ENCODE measurements around the gene PACSIN1. TPM values are rescaled to one million over a fixed set of nuclear protein-coding genes. Genes with fewer than 3 reads are reported as not detected.

PACSIN1 gene
- total and polyA plus RNA-seq, 2 of the 4 experiments (the other 2 are of a cell fraction): 0.02 TPM; not detected in 1

DNA sequence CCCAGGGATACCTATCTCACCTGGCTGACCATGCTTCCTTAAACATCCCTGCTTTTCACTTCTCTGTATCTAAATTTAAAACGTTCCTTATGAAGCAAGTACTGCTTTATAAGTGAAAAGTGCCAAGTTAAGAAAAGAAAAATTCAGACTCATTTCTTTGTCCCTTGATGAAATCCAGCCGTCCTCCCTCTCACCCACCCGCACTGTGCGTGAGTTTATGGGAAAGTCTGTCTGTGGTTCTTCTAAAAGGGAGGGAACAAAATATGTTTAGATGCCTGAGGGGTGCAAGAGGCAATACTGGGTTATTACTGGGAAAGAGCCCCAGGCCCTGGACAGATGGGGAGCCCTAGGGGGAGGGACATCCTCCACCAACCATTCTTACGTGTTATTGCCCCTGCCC lies 59.1 kb downstream of the PACSIN1 start:
- no peak overlapping the region for H3K9ac ChIP-seq (ENCODE audit: low read depth, low read length)
- no peak overlapping the region for H3K18ac ChIP-seq (ENCODE audit: low read depth, low read length)
- H2BK5ac ChIP-seq (ENCODE audit: low read depth, low read length, poor library complexity, severe bottlenecking): no peak overlapping the region
- H3K27me3 ChIP-seq (ENCODE audit: control insufficient read depth, insufficient read depth, low read length): peaks cover 12% of the 10 kb centered on the region; the same call in 1 of the 2 replicates
- H3K4me2 ChIP-seq (ENCODE audit: low read depth, low read length): no peak overlapping the region
- H3K4me1 ChIP-seq (ENCODE audit: control insufficient read depth, insufficient read depth, low read length): peaks cover 4% of the 10 kb centered on the region
- no peak overlapping the region for H4K91ac ChIP-seq (ENCODE audit: insufficient read depth, low read depth, low read length)
- peaks cover 3% of the 10 kb centered on the region; the same call in 1 of the 2 replicates for H3K9me1 ChIP-seq (ENCODE audit: insufficient read depth, low read length)
- no TSS peak for BruUV-seq (replicated peaks)
- ATAC-seq (ENCODE audit: low read depth) (no peak), DNase-seq (no peak)
- H3K56ac ChIP-seq (ENCODE audit: extremely low read depth, insufficient read depth, low read length): no peak overlapping the region
- intact Hi-C loops (cut with micrococcal nuclease): no loop called here
- CTCF ChIA-PET: no interaction called here
- no peak overlapping the region for H3K23ac ChIP-seq (ENCODE audit: low read depth, low read length)
- H4K8ac ChIP-seq (ENCODE audit: low read depth in 2 of 2, low read length in 2 of 2): no peak overlapping the region
- no peaks in the 10 kb centered on the region for H4K20me1 ChIP-seq (ENCODE audit: insufficient read depth, low read length)
- no peak overlapping the region for H3K14ac ChIP-seq (replicated peaks; ENCODE audit: low read depth, low read length)
- WGBS, 2 experiments (ENCODE audit: extremely low coverage in 2 of 2, insufficient read length in 1 of 2): no CpG with 5 or more reads among the region's 5 CpGs
- in situ Hi-C loops (cut with MboI; ENCODE audit: low sequenced_read_pairs): no loop called here
- no peaks in the 10 kb centered on the region for H3K9me3 ChIP-seq (ENCODE audit: control insufficient read depth, insufficient read depth, low read length)
- H2BK120ac ChIP-seq (ENCODE audit: low read depth, low read length): no peak overlapping the region
- dilution Hi-C loops (cut with HindIII; ENCODE audit: low sequenced_read_pairs, unreplicated experiment): no loop called here
- H3K4me3 ChIP-seq (ENCODE audit: insufficient read depth, low read depth, low read length): no peak overlapping the region
- TF ChIP-seq MAFK (IDR thresholded peaks at IDR 0.05; ENCODE audit: low read depth, low read length) (no peak), RFX5 (IDR thresholded peaks at IDR 0.05; ENCODE audit: low read depth, low read length) (no peak), RAD21 (IDR thresholded peaks at IDR 0.05; ENCODE audit: low read length) (no peak), CHD1 (IDR thresholded peaks at IDR 0.05; ENCODE audit: low read depth, low read length) (no peak), NFE2L2 (IDR thresholded peaks at IDR 0.05; ENCODE audit: low read depth, low read length) (no peak), RCOR1 (IDR thresholded peaks at IDR 0.05; ENCODE audit: insufficient replicate concordance, low read length) (no peak), CEBPB (IDR thresholded peaks at IDR 0.05; ENCODE audit: low read depth, low read length) (no peak)
- POLR2A ChIA-PET (ENCODE audit: unreplicated experiment): no interaction called here
- no peak overlapping the region for H2AK9ac ChIP-seq (replicated peaks; ENCODE audit: low read depth, low read length, poor library complexity)
- no peak overlapping the region for H2AK5ac ChIP-seq (ENCODE audit: low read depth, low read length)
- no peak overlapping the region for H2BK15ac ChIP-seq (ENCODE audit: low read depth, low read length)
- no peak overlapping the region for H3K27ac ChIP-seq (ENCODE audit: insufficient read depth, low read length)
- H3K4ac ChIP-seq (ENCODE audit: low read depth, low read length): no peak overlapping the region
- no peak overlapping the region for H4K5ac ChIP-seq (ENCODE audit: low read depth, low read length)
- no peaks in the 10 kb centered on the region for H3K36me3 ChIP-seq (ENCODE audit: control insufficient read depth, insufficient read depth, low read length)
- H3K79me1 ChIP-seq (ENCODE audit: low read depth in 1 of 2, low read length in 2 of 2): no peaks in the 10 kb centered on the region
- no peak overlapping the region for H2BK20ac ChIP-seq (ENCODE audit: low read depth, low read length)
- H2AFZ ChIP-seq (replicated peaks; ENCODE audit: low read length, poor library complexity): peak overlapping the region; percentile 24
